BLaER1 (cell line): ENCODE data around the gene EME1.
"Not testable (repeated sequence)": the region's sequence is repeated elsewhere in the genome, so short reads cannot be mapped to it uniquely, and the experiment has no call there.

Source experiments
- H3K27ac ChIP-seq: shearing (Covaris generic); formaldehyde crosslinking; 2 replicates; pipeline ENCODE4 v1.8.1; 2022
- H3K27me3 ChIP-seq: shearing (Covaris generic); formaldehyde crosslinking; 2 replicates; pipeline ENCODE4 v1.8.1; 2022
- H3K36me3 ChIP-seq: shearing (Covaris generic); formaldehyde crosslinking; 2 replicates; pipeline ENCODE4 v1.8.1; 2022
- H3K4me1 ChIP-seq: shearing (Covaris generic); formaldehyde crosslinking; 2 replicates; pipeline ENCODE4 v1.8.1; 2022
- H3K4me2 ChIP-seq: shearing (Covaris generic); formaldehyde crosslinking; 2 replicates; pipeline ENCODE4 v1.8.1; 2022
- H3K4me3 ChIP-seq: shearing (Covaris generic); formaldehyde crosslinking; 2 replicates; pipeline ENCODE4 v1.8.1; 2022
- H3K9ac ChIP-seq: shearing (Covaris generic); formaldehyde crosslinking; 2 replicates; pipeline ENCODE4 v1.8.1; 2022
- H3K9me3 ChIP-seq: shearing (Covaris generic); formaldehyde crosslinking; 2 replicates; pipeline ENCODE4 v1.8.1; 2022
- H4K20me1 ChIP-seq: shearing (Covaris generic); formaldehyde crosslinking; 2 replicates; pipeline ENCODE4 v1.8.1; 2022
- Cebpa-rat ChIP-seq: shearing (Covaris generic); IDR thresholded peaks from 2 replicates; pipeline ENCODE4 v1.8.1; 2022

Gene EME1

DNA sequence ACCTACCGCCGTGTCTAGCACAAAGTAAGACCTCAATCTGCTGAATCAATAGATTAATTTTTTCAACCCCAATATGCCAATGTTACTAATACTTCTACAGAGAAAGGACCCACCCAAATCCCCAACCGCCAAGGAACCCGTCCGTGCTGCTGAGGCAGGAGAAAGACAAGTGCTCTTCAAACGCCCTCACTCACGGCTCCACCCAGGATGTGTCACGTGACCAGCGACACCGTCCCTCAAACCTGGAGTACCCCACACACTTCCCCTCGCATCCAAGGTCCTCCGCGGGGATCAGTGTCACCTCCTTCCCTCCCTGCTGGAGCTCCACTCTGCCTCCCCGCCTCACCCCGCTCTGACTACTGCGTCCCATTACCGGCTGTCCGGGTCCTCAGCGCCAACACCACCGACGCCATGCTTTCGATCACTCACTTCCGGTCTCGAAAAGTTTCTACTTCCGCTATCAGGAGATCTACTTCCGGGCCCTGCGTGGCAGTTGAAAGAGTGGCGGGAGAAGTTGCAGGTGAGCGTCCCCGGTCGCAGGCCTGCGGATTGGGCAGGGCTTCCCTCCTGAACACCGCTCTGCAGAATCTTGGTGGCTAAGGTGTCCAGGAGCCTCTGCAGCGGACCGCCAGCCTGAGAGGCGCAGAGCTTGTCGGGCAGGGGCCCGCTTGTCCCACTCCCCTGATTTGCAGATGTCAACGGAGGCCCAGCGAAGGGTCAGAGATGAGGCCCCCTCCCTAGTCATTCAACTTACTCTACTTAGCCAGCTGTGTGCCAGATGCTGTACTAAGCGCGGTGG is at the start of gene EME1, which contains the start of gene MRPL27:
EME1 (plus strand) TSS at position 472 of the 799 bp plus-strand sequence. CDS start 1,980 bp downstream, outside the sequence.
MRPL27 (minus strand) TSS at position 427 of the 799 bp plus-strand sequence; CDS start at position 413, 14 bp downstream.
- Histone ChIP-seq H3K4me2 (peak within 1 kb of the TSS; percentile 88), H3K27ac (peak within 1 kb of the TSS; percentile 93), H3K4me1 (peaks cover 21% of the 10 kb centered on the region), H3K9ac (peak within 1 kb of the TSS; percentile 91), H4K20me1 (no peaks in the 10 kb centered on the region), H3K9me3 (no peaks in the 10 kb centered on the region), H3K27me3 (no peaks in the 10 kb centered on the region), H3K4me3 (peak within 1 kb of the TSS; percentile 75), H3K36me3 (peaks cover 59% of the 10 kb centered on the region)
- TF ChIP-seq Cebpa-rat = no peak

GRCh38 chr17:50325906-50326305 is 47.1 kb upstream of the EME1 start:
- Histone ChIP-seq H4K20me1 (no peaks in the 10 kb centered on the region), H3K27ac (no peak overlapping the region), H3K9me3 (no peaks in the 10 kb centered on the region), H3K4me2 (0 out of 2 replicates have a peak overlapping the region, but pooled peaks have one; percentile 80), H3K4me1 (peaks cover 52% of the 10 kb centered on the region), H3K9ac (no peak overlapping the region), H3K27me3 (no peaks in the 10 kb centered on the region), H3K4me3 (no peak overlapping the region), H3K36me3 (no peaks in the 10 kb centered on the region)
- no peak for TF ChIP-seq Cebpa-rat

- Histone ChIP-seq H3K27me3 (no peaks in the 10 kb centered on the region), H3K27ac (no peak overlapping the region), H4K20me1 (no peaks in the 10 kb centered on the region), H3K4me2 (peak overlapping the region; percentile 80), H3K9ac (no peak overlapping the region), H3K4me3 (no peak overlapping the region), H3K36me3 (no peaks in the 10 kb centered on the region), H3K9me3 (no peaks in the 10 kb centered on the region), H3K4me1 (peaks cover 55% of the 10 kb centered on the region)
- TF ChIP-seq Cebpa-rat = no peak
These were observed 46.1 kb upstream of the EME1 start for GRCh38 chr17:50326831-50327364.

- no peaks in the 10 kb centered on the region for H3K36me3 ChIP-seq
- H3K9me3 ChIP-seq = no peaks in the 10 kb centered on the region
- peak overlapping the region; percentile 69 for H3K27ac ChIP-seq
- peak overlapping the region; percentile 39; the same call in 1 of the 2 replicates for H3K4me3 ChIP-seq
- H3K4me1 ChIP-seq = peaks cover 62% of the 10 kb centered on the region
- no peaks in the 10 kb centered on the region for H3K27me3 ChIP-seq
- TF ChIP-seq Cebpa-rat = no peak
- H3K9ac ChIP-seq = peak overlapping the region; percentile 56
- no peaks in the 10 kb centered on the region for H4K20me1 ChIP-seq
- peak overlapping the region; percentile 80 for H3K4me2 ChIP-seq
These were observed 44.4 kb upstream of the EME1 start for GRCh38 chr17:50328363-50329325.

- no peak for TF ChIP-seq Cebpa-rat
- no peak overlapping the region for H3K4me3 ChIP-seq
- no peak overlapping the region for H3K4me2 ChIP-seq
- H3K9me3 ChIP-seq = no peaks in the 10 kb centered on the region
- no peak overlapping the region for H3K9ac ChIP-seq
- peaks cover 70% of the 10 kb centered on the region for H3K4me1 ChIP-seq
- no peaks in the 10 kb centered on the region for H4K20me1 ChIP-seq
- no peaks in the 10 kb centered on the region for H3K27me3 ChIP-seq
- H3K27ac ChIP-seq = no peak overlapping the region
- H3K36me3 ChIP-seq = no peaks in the 10 kb centered on the region
These were observed 43.3 kb upstream of the EME1 start for GRCh38 chr17:50329716-50330115.

GRCh38 chr17:50330151-50330775 is 42.8 kb upstream of the EME1 start:
- H3K4me2 ChIP-seq = no peak overlapping the region
- TF ChIP-seq Cebpa-rat = no peak

DNA sequence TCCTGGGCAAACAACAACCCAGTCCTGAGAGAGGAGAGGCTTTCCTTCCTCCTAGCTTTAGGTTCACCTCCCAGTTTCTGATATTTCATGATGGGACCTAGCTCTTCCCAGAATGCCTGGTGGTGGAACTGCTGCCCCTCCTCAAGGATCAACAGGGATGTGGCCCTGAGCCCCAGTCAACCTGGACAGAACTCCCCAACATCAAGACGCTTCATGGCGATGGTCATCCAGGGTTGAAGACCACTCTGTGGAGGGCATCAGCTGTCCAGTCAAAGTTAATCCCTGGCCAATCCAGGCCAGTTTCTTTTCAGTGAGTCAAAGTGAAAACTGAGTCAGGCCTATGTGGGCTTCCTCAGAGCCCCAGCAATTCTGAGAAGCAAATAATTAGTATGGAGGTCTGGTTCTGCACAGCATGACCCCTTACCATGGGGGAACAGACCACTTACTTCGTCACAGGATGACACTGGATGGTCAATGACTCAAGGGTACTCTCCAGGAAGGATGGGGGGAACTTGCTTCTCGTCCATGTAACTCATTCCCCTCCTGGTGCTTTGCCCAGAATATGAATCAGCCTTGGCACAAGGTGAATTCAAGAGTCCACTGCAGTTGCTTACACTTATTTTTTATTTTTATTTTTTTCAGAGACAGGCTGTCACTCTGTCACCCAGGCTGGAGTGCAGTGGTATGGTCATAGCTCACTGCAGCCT is 41.8 kb upstream of the EME1 start:
- no peak overlapping the region for H3K4me2 ChIP-seq

More at GRCh38 chr17:50330151-50330775, 42.8 kb upstream of the EME1 start:
- Histone ChIP-seq H3K4me3 (no peak overlapping the region), H3K27ac (no peak overlapping the region), H3K9me3 (no peaks in the 10 kb centered on the region), H3K9ac (no peak overlapping the region), H3K36me3 (no peaks in the 10 kb centered on the region), H4K20me1 (no peaks in the 10 kb centered on the region), H3K27me3 (no peaks in the 10 kb centered on the region), H3K4me1 (peaks cover 70% of the 10 kb centered on the region)

DNA sequence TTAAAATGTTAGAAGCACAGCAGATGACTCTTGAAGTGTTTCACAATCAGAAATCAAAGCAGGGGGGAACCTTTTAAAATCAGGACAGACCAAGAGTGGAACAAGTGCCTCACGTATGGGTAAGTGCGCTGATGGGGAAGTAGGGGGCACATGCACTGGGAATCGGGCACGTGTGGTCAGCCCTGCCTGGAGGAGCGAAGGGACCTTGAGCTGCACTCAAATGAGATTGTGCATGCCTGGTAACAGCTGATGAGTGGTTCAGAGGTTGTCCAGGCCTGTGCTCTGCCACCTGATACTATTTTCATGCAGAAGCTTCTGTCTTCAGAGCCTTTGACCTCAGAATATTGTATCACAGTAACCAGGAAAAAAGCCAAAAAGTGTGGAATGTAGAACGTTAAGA is 40.8 kb upstream of the EME1 start:
- H3K4me2 ChIP-seq = no peak overlapping the region
- no peaks in the 10 kb centered on the region for H3K9me3 ChIP-seq
- no peak overlapping the region for H3K4me3 ChIP-seq
- H3K36me3 ChIP-seq = no peaks in the 10 kb centered on the region
- no peaks in the 10 kb centered on the region for H4K20me1 ChIP-seq
- H3K27ac ChIP-seq = no peak overlapping the region
- no peak for TF ChIP-seq Cebpa-rat
- 0 out of 2 replicates have a peak overlapping the region, but pooled peaks have one; percentile 7 for H3K9ac ChIP-seq
- no peaks in the 10 kb centered on the region for H3K27me3 ChIP-seq
- peaks cover 60% of the 10 kb centered on the region for H3K4me1 ChIP-seq

More for the DNA sequence above, 41.8 kb upstream of the EME1 start:
- no peak overlapping the region for H3K9ac ChIP-seq
- H3K27me3 ChIP-seq = no peaks in the 10 kb centered on the region
- no peaks in the 10 kb centered on the region for H3K36me3 ChIP-seq
- no peaks in the 10 kb centered on the region for H3K9me3 ChIP-seq
- no peaks in the 10 kb centered on the region for H4K20me1 ChIP-seq
- H3K27ac ChIP-seq = no peak overlapping the region
- no peak overlapping the region for H3K4me3 ChIP-seq
- no peak for TF ChIP-seq Cebpa-rat
- peaks cover 70% of the 10 kb centered on the region for H3K4me1 ChIP-seq

DNA sequence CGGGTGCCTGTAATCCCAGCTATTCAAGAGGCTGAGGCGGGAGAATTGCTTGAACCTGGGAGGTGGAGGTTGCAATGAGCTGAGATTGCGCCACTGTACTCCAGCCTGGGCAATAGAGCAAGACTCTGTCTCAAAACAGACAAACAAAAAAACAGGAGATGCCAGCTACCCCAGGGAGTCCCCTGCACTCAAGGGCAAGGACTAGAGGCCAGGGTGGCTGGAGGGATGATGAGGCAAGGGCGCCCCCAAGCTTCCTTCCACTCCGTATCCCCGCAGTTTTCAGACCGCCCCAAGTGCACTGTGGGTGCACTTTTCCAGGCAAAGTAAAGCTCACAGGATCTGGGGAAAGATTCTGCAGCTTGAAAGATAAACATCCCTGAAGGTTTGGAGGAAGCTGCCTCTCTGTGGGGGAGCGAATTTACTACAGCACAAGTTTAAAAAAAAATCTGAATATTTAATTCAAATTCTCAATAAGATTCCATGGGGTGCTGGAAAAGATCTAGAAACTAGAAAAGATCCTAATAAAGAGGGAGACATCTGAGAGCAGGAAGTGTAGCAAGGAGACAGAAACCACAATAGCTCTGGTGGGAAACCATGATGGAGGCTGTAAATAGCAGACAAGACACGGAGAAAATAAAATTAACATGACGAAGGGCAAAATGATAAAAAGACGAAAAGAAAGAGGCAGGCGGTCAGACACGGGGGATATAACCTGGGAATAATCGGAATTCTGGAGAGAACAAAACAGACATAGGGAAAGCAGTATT is 39.6 kb upstream of the EME1 start:
- H3K36me3 ChIP-seq, H3K9me3 ChIP-seq, H3K4me3 ChIP-seq, H4K20me1 ChIP-seq, H3K27me3 ChIP-seq: not testable (repeated sequence)
- Histone ChIP-seq H3K9ac (peak overlapping the region; percentile 56), H3K4me2 (peak overlapping the region; percentile 82), H3K27ac (peak overlapping the region; percentile 69), H3K4me1 (peaks cover 48% of the 10 kb centered on the region)
